ENCODE data around the gene IL24. TPM values are rescaled to one million over a fixed set of nuclear protein-coding genes. Genes with fewer than 3 reads are reported as not detected.

IL24 gene
- total and polyA plus RNA-seq, 12 donors, result not detected

GRCh38 chr1:206901944-206902343, 4.7 kb downstream of the IL24 start:
- Histone ChIP-seq H3K27me3 (no peaks in the 10 kb centered on the region), H3K36me3 (replicated peaks in 1 of 2) (no peaks in the 10 kb centered on the region), H3K4me3 (no peak overlapping the region), H3K9me3 (replicated peaks in 1 of 3) (no peaks in the 10 kb centered on the region), H3K27ac (no peak overlapping the region), H3K4me1 (replicated peaks in 1 of 2) (no peaks in the 10 kb centered on the region)
- intact Hi-C loops (cut with DNase I), result loop anchor here in 1 of 2 donors (10.0 kb wide), 1 partner anchor 167 kb away; no protein-coding TSS in a partner anchor
- DNase-seq, result peak in 1 of 7 donors; percentile 30
- TF ChIP-seq CTCF (IDR thresholded peaks at IDR 0.05) (no peak), POLR2A (IDR thresholded peaks at IDR 0.05) (no peak)
- 82 to 85% (median 84%) methylated on average over 6 of the region's 6 CpGs for WGBS, 4 donors

- 57 to 82% (median 70%) methylated on average over 1 of the region's 1 CpG for WGBS, 4 donors
- intact Hi-C loops (cut with DNase I), result loop anchor here in 1 of 2 donors (10.0 kb wide), 1 partner anchor 168 kb away; no protein-coding TSS in a partner anchor
These were observed 5.5 kb downstream of the IL24 start for GRCh38 chr1:206902702-206903101.

DNA sequence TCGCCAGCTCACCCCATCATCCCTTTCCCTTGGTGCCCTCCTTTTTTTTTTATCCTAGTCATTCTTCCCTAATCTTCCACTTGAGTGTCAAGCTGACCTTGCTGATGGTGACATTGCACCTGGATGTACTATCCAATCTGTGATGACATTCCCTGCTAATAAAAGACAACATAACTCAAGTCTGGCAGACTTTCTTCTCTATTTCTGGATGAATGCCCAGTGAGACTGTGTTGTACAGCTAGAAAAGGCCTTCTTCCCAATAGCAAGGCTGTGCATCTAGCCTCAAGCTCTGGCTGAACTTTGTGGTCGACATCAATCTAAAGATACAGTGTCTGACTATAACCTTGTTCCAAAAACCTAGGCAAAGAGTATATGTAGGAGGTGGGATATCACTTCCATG, 6.4 kb downstream of the IL24 start:
- intact Hi-C loops (cut with DNase I), result loop anchor here in 1 of 2 donors (10.0 kb wide), 1 partner anchor 169 kb away; no protein-coding TSS in a partner anchor
- WGBS, 4 donors, result 50 to 70% (median 67%) methylated on average over 2 of the region's 2 CpGs

More at GRCh38 chr1:206902702-206903101, 5.5 kb downstream of the IL24 start:
- H3K27me3 ChIP-seq, result no peaks in the 10 kb centered on the region
- H3K4me1 ChIP-seq (replicated peaks in 1 of 2), result no peaks in the 10 kb centered on the region
- H3K4me3 ChIP-seq, result no peak overlapping the region
- H3K9me3 ChIP-seq (replicated peaks in 1 of 3), result no peaks in the 10 kb centered on the region
- no peak for TF ChIP-seq POLR2A (IDR thresholded peaks at IDR 0.05)
- no peak for TF ChIP-seq CTCF (IDR thresholded peaks at IDR 0.05)
- no peak overlapping the region for H3K27ac ChIP-seq
- no peak for DNase-seq
- H3K36me3 ChIP-seq (replicated peaks in 1 of 2), result no peaks in the 10 kb centered on the region

More for the DNA sequence above, 6.4 kb downstream of the IL24 start:
- no peak overlapping the region for H3K27ac ChIP-seq
- H3K36me3 ChIP-seq (replicated peaks in 1 of 2), result no peaks in the 10 kb centered on the region
- DNase-seq, result no peak
- no peak overlapping the region for H3K4me3 ChIP-seq
- H3K4me1 ChIP-seq (replicated peaks in 1 of 2), result peaks cover 0 to under 1% of the 10 kb centered on the region in 2 donors
- no peak for TF ChIP-seq POLR2A (IDR thresholded peaks at IDR 0.05)
- TF ChIP-seq CTCF (IDR thresholded peaks at IDR 0.05), result no peak
- peaks cover 3% of the 10 kb centered on the region for H3K27me3 ChIP-seq
- H3K9me3 ChIP-seq (replicated peaks in 1 of 3), result no peaks in the 10 kb centered on the region
